Activated CD8-positive, alpha-beta memory T cell treated with anti-CD3 and anti-CD28 coated beads, Interleukin-2, amount 10 ng/mL, durations not matched to agents 7 days and 5 days (primary cell): ENCODE measurements around the gene CDK1. TPM values are rescaled to one million over a fixed set of nuclear protein-coding genes. Genes with fewer than 3 reads are reported as not detected.

Experiments used
- ATAC-seq: fragments of 150-1000 bp; cut with Tn5 transposase; one replicate; pipeline ENCODE4 v1.10.0; 2021; ENCODE audit warnings: moderate library complexity
- CTCF ChIA-PET: fragments of 350-600 bp; sonication (Branson Sonifier 250); formaldehyde crosslinking; loops from one replicate; lab custom pipeline; 2021; ENCODE audit warnings: antibody characterized with exemption; lab: Charles Lee
- DNase-seq: peaks from one replicate; pipeline ENCODE4 v3.0.0-alpha.2; 2020
- H3K27ac Mint-ChIP-seq: one replicate; pipeline ENCODE4 v1.8.0; 2021; ENCODE audit warnings: mild to moderate bottlenecking, mixed read lengths
- H3K27me3 Mint-ChIP-seq: one replicate; pipeline ENCODE4 v1.8.0; 2021; ENCODE audit warnings: mixed read lengths
- H3K36me3 Mint-ChIP-seq: one replicate; pipeline ENCODE4 v1.8.0; 2021; ENCODE audit warnings: mild to moderate bottlenecking, mixed read lengths
- H3K4me1 Mint-ChIP-seq: one replicate; pipeline ENCODE4 v1.8.0; 2021; ENCODE audit warnings: mixed read lengths
- H3K4me3 Mint-ChIP-seq: one replicate; pipeline ENCODE4 v1.8.0; 2021; ENCODE audit warnings: mild to moderate bottlenecking, moderate library complexity, mixed read lengths
- H3K9me3 Mint-ChIP-seq: one replicate; pipeline ENCODE4 v1.8.0; 2022; ENCODE audit warnings: low read depth, mixed read lengths
- total RNA-seq, 2 experiments: library from RNA; stranded (reverse); gene quantifications; one replicate each; pipeline ENCODE4 v1.2.3, GENCODE V29; 2021

CDK1 gene
- total RNA-seq, 2 experiments from 2014 or later, result 111 to 123 TPM

GRCh38 chr10:60788544-60788943, 10.3 kb downstream of the CDK1 start:
- no peaks in the 10 kb centered on the region for H3K27me3 Mint-ChIP-seq
- no peak for DNase-seq
- CTCF ChIA-PET, result no interaction called here
- no peak overlapping the region for H3K27ac Mint-ChIP-seq
- ATAC-seq, result no peak
- no peak overlapping the region for H3K4me3 Mint-ChIP-seq
- peaks cover 85% of the 10 kb centered on the region for H3K36me3 Mint-ChIP-seq
- no peaks in the 10 kb centered on the region for H3K9me3 Mint-ChIP-seq
- peaks cover 67% of the 10 kb centered on the region for H3K4me1 Mint-ChIP-seq

GRCh38 chr10:60789340-60789739, 11.1 kb downstream of the CDK1 start:
- Mint-ChIP-seq H3K27ac (peak overlapping the region; percentile 26), H3K36me3 (peaks cover 81% of the 10 kb centered on the region), H3K9me3 (no peaks in the 10 kb centered on the region), H3K4me1 (peaks cover 59% of the 10 kb centered on the region), H3K27me3 (no peaks in the 10 kb centered on the region), H3K4me3 (no peak overlapping the region)
- no peak for ATAC-seq
- DNase-seq, result no peak
- CTCF ChIA-PET, result interaction anchor here (1.4 kb wide), 1 partner anchor 11 kb away, joined by 5 read pairs; the partner anchor contains the start of gene CDK1

- Mint-ChIP-seq H3K9me3 (no peaks in the 10 kb centered on the region), H3K27me3 (no peaks in the 10 kb centered on the region), H3K4me3 (no peak overlapping the region), H3K36me3 (peaks cover 72% of the 10 kb centered on the region), H3K4me1 (peaks cover 14% of the 10 kb centered on the region), H3K27ac (no peak overlapping the region)
- DNase-seq (no peak), ATAC-seq (no peak)
- CTCF ChIA-PET, result no interaction called here
Measured at GRCh38 chr10:60794953-60795352, 16.7 kb downstream of the CDK1 start.

- Mint-ChIP-seq H3K36me3 (peaks cover 66% of the 10 kb centered on the region), H3K27ac (no peak overlapping the region), H3K4me3 (no peak overlapping the region), H3K27me3 (no peaks in the 10 kb centered on the region), H3K9me3 (no peaks in the 10 kb centered on the region), H3K4me1 (peaks cover 10% of the 10 kb centered on the region)
- DNase-seq, result no peak
- no peak for ATAC-seq
- CTCF ChIA-PET, result no interaction called here
Measured at GRCh38 chr10:60795465-60796202, 17.4 kb downstream of the CDK1 start.

- Mint-ChIP-seq H3K27me3 (no peaks in the 10 kb centered on the region), H3K36me3 (peaks cover 58% of the 10 kb centered on the region), H3K4me1 (peaks cover 3% of the 10 kb centered on the region), H3K4me3 (no peak overlapping the region), H3K27ac (no peak overlapping the region), H3K9me3 (no peaks in the 10 kb centered on the region)
- no peak for DNase-seq
- no peak for ATAC-seq
- CTCF ChIA-PET, result no interaction called here
Measured at GRCh38 chr10:60796481-60796880, 18.2 kb downstream of the CDK1 start.

- CTCF ChIA-PET, result interaction anchor here (0.8 to 1.7 kb wide), 3 partner anchors 12 to 20 kb away, joined by 3 to 4 read pairs (median 3); no protein-coding TSS in a partner anchor
- Mint-ChIP-seq H3K27me3 (no peaks in the 10 kb centered on the region), H3K4me3 (no peak overlapping the region), H3K27ac (no peak overlapping the region), H3K36me3 (peaks cover 55% of the 10 kb centered on the region), H3K4me1 (peaks cover 3% of the 10 kb centered on the region), H3K9me3 (no peaks in the 10 kb centered on the region)
- ATAC-seq, result no peak
- no peak for DNase-seq
Measured at GRCh38 chr10:60797200-60797599, 18.9 kb downstream of the CDK1 start.

- ATAC-seq (no peak), DNase-seq (no peak)
- Mint-ChIP-seq H3K9me3 (no peaks in the 10 kb centered on the region), H3K4me1 (peaks cover 3% of the 10 kb centered on the region), H3K36me3 (peaks cover 46% of the 10 kb centered on the region), H3K27me3 (no peaks in the 10 kb centered on the region), H3K4me3 (no peak overlapping the region), H3K27ac (no peak overlapping the region)
- CTCF ChIA-PET, result interaction anchor here (1.5 to 1.7 kb wide), 2 partner anchors 13 to 19 kb away, joined by 3 to 4 read pairs; no protein-coding TSS in a partner anchor
Measured at GRCh38 chr10:60798031-60798430, 19.8 kb downstream of the CDK1 start.

- DNase-seq (no peak), ATAC-seq (no peak)
- peaks cover 40% of the 10 kb centered on the region for H3K36me3 Mint-ChIP-seq
- no peak overlapping the region for H3K4me3 Mint-ChIP-seq
- H3K27me3 Mint-ChIP-seq, result no peaks in the 10 kb centered on the region
- H3K9me3 Mint-ChIP-seq, result no peaks in the 10 kb centered on the region
- peaks cover 1% of the 10 kb centered on the region for H3K4me1 Mint-ChIP-seq
- CTCF ChIA-PET, result no interaction called here
- no peak overlapping the region for H3K27ac Mint-ChIP-seq
Measured at GRCh38 chr10:60798870-60799269, 20.6 kb downstream of the CDK1 start.

GRCh38 chr10:60799971-60800650, 21.8 kb downstream of the CDK1 start:
- H3K36me3 Mint-ChIP-seq, result peaks cover 37% of the 10 kb centered on the region
- ATAC-seq (no peak), DNase-seq (no peak)
- H3K4me1 Mint-ChIP-seq, result no peaks in the 10 kb centered on the region
- no peaks in the 10 kb centered on the region for H3K9me3 Mint-ChIP-seq
- CTCF ChIA-PET, result no interaction called here
- no peak overlapping the region for H3K4me3 Mint-ChIP-seq
- H3K27ac Mint-ChIP-seq, result no peak overlapping the region
- H3K27me3 Mint-ChIP-seq, result no peaks in the 10 kb centered on the region

- ATAC-seq (no peak), DNase-seq (no peak)
- no peaks in the 10 kb centered on the region for H3K4me1 Mint-ChIP-seq
- no peaks in the 10 kb centered on the region for H3K27me3 Mint-ChIP-seq
- no peak overlapping the region for H3K4me3 Mint-ChIP-seq
- H3K27ac Mint-ChIP-seq, result no peak overlapping the region
- H3K9me3 Mint-ChIP-seq, result no peaks in the 10 kb centered on the region
- H3K36me3 Mint-ChIP-seq, result peaks cover 31% of the 10 kb centered on the region
- CTCF ChIA-PET, result no interaction called here
Measured at GRCh38 chr10:60800918-60801317, 22.6 kb downstream of the CDK1 start.

GRCh38 chr10:60801522-60801921, 23.2 kb downstream of the CDK1 start:
- Mint-ChIP-seq H3K9me3 (no peaks in the 10 kb centered on the region), H3K27ac (no peak overlapping the region), H3K27me3 (no peaks in the 10 kb centered on the region), H3K4me1 (no peaks in the 10 kb centered on the region), H3K36me3 (peaks cover 28% of the 10 kb centered on the region), H3K4me3 (no peak overlapping the region)
- CTCF ChIA-PET, result interaction anchor here (0.5 kb wide), 1 partner anchor 286 kb away, joined by 4 read pairs; no protein-coding TSS in a partner anchor
- no peak for ATAC-seq
- DNase-seq, result no peak

- no peaks in the 10 kb centered on the region for H3K4me1 Mint-ChIP-seq
- no peaks in the 10 kb centered on the region for H3K9me3 Mint-ChIP-seq
- no peak overlapping the region for H3K27ac Mint-ChIP-seq
- H3K27me3 Mint-ChIP-seq, result no peaks in the 10 kb centered on the region
- CTCF ChIA-PET, result no interaction called here
- H3K36me3 Mint-ChIP-seq, result peaks cover 14% of the 10 kb centered on the region
- H3K4me3 Mint-ChIP-seq, result no peak overlapping the region
- ATAC-seq (no peak), DNase-seq (no peak)
Measured at GRCh38 chr10:60803433-60803832, 25.2 kb downstream of the CDK1 start.

- DNase-seq (no peak), ATAC-seq (no peak)
- CTCF ChIA-PET, result no interaction called here
- Mint-ChIP-seq H3K4me1 (no peaks in the 10 kb centered on the region), H3K27ac (no peak overlapping the region), H3K9me3 (no peaks in the 10 kb centered on the region), H3K36me3 (peaks cover 10% of the 10 kb centered on the region), H3K4me3 (no peak overlapping the region), H3K27me3 (no peaks in the 10 kb centered on the region)
Measured at GRCh38 chr10:60803865-60804264, 25.6 kb downstream of the CDK1 start.

- no peaks in the 10 kb centered on the region for H3K9me3 Mint-ChIP-seq
Measured at GRCh38 chr10:60806921-60807320, 28.6 kb downstream of the CDK1 start.

More at GRCh38 chr10:60806921-60807320, 28.6 kb downstream of the CDK1 start:
- DNase-seq (no peak), ATAC-seq (no peak)
- Mint-ChIP-seq H3K4me3 (no peak overlapping the region), H3K4me1 (no peaks in the 10 kb centered on the region), H3K27ac (no peak overlapping the region), H3K36me3 (peaks cover 6% of the 10 kb centered on the region), H3K27me3 (no peaks in the 10 kb centered on the region)
- CTCF ChIA-PET, result no interaction called here
